ENCODE results near the gene SIX2. TPM values are rescaled to one million over a fixed set of nuclear protein-coding genes. Genes with fewer than 3 reads are reported as not detected.
A peak's percentile ranks its signal among the peaks of the same experiment; 100 is the strongest.

Gene SIX2
- total and polyA plus RNA-seq, 2 experiments from 2014 or later = 0.87 to 1.3 TPM

DNA sequence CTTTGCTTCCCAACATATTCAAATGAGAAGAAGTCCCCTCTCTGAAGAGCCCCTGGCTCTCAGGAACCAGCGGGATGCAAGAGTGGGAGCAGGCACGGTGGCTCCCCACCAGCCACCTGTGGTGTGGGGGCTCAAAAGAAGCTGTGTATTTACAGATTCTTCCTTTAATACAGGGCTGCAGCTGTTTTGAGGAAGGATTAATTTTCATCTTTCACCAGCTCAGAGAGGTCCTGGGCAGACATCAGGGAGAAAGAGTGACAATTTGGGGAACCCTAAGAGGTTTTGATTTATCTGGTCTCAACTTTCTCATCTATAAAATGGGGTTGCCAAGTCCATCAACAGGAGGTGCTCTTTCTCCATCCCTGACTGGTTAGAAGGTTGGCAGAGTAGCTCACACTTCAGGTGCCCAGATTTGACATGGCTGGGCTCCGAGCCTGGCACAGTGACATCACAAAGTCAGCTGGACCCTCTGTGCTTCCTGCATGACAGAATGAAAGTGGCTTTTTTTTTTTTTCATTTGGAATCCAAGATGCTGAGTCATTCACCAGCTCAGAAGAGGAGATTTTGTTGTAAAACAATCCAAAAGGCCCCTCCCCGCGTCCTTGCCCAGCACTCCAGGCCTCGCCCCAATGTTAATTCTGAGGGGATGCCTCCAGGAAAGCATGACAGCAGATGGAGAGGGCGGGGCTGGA lies 15.5 kb upstream of the SIX2 start:
- Histone ChIP-seq H4K20me1 (replicated peaks; ENCODE audit: insufficient read depth) (no peaks in the 10 kb centered on the region), H3K27ac (ENCODE audit: low read depth) (no peak overlapping the region), H3K4me1 (ENCODE audit: insufficient read depth) (no peaks in the 10 kb centered on the region), H3K9me2 (ENCODE audit: insufficient read depth) (0 out of 2 replicates have a peak, but pooled peaks cover 3% of the 10 kb centered on the region), H3K36me3 (ENCODE audit: insufficient read depth) (no peaks in the 10 kb centered on the region), H3K79me2 (replicated peaks; ENCODE audit: insufficient read depth) (no peaks in the 10 kb centered on the region), H2AFZ (0 out of 2 replicates have a peak overlapping the region, but pooled peaks have one; percentile 4), H3K4me2 (no peak overlapping the region), H3K27me3 (ENCODE audit: insufficient read depth) (no peaks in the 10 kb centered on the region), H3K4me3 (no peak overlapping the region), H3F3A (replicated peaks; ENCODE audit: low read depth) (no peaks in the 10 kb centered on the region)
- peaks cover 7% of the 10 kb centered on the region for H3K27me3 Mint-ChIP-seq (ENCODE audit: insufficient read depth, low read depth, poor library complexity)
- TF ChIP-seq, protein P1, sequence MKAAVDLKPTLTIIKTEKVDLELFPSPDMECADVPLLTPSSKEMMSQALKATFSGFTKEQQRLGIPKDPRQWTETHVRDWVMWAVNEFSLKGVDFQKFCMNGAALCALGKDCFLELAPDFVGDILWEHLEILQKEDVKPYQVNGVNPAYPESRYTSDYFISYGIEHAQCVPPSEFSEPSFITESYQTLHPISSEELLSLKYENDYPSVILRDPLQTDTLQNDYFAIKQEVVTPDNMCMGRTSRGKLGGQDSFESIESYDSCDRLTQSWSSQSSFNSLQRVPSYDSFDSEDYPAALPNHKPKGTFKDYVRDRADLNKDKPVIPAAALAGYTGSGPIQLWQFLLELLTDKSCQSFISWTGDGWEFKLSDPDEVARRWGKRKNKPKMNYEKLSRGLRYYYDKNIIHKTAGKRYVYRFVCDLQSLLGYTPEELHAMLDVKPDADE (IDR thresholded peaks at IDR 0.05) = no peak
- TF ChIP-seq, protein P2, sequence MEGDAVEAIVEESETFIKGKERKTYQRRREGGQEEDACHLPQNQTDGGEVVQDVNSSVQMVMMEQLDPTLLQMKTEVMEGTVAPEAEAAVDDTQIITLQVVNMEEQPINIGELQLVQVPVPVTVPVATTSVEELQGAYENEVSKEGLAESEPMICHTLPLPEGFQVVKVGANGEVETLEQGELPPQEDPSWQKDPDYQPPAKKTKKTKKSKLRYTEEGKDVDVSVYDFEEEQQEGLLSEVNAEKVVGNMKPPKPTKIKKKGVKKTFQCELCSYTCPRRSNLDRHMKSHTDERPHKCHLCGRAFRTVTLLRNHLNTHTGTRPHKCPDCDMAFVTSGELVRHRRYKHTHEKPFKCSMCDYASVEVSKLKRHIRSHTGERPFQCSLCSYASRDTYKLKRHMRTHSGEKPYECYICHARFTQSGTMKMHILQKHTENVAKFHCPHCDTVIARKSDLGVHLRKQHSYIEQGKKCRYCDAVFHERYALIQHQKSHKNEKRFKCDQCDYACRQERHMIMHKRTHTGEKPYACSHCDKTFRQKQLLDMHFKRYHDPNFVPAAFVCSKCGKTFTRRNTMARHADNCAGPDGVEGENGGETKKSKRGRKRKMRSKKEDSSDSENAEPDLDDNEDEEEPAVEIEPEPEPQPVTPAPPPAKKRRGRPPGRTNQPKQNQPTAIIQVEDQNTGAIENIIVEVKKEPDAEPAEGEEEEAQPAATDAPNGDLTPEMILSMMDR (conservative IDR thresholded peaks at IDR 0.05; ENCODE audit: low read depth in 2 of 2) = peak; percentile 26 to 44; a peak in 3 of 4 replicates
- H3K4me1 Mint-ChIP-seq = 0 out of 3 replicates have a peak, but pooled peaks cover 2% of the 10 kb centered on the region
- ATAC-seq = no peak; the same call in 2 of the 3 replicates
- no peaks in the 10 kb centered on the region for H3K36me3 Mint-ChIP-seq (ENCODE audit: low read depth)
- H3K4me3 Mint-ChIP-seq = no peak overlapping the region
- peak; percentile 41 for DNase-seq (ENCODE audit: low spot score)
- H3K27ac Mint-ChIP-seq = no peak overlapping the region
- H3K9me3 Mint-ChIP-seq = no peaks in the 10 kb centered on the region; the same call in 2 of the 3 replicates

DNA sequence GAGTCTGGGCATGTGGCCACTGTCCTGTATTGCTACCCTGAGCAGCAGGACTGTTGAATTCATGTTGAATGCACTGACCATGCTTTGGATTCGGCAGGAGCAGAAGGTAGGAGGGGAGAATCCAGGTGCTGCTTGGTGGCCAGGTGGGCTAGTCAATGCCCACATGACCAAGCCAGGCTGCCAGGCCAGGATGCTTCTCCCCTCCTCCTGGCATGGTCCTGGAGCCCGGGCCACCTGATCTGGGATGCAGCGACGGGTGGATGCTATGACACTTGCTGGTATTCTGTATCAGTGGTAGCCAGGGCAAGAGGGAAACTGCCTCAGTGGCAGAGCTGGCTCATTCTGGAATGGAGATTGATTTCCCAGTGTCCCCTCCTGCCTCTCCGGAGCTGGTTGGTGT lies 14.8 kb upstream of the SIX2 start:
- Histone ChIP-seq H3K27ac (ENCODE audit: low read depth) (no peak overlapping the region), H4K20me1 (replicated peaks; ENCODE audit: insufficient read depth) (no peaks in the 10 kb centered on the region), H3K9me2 (ENCODE audit: insufficient read depth) (0 out of 2 replicates have a peak, but pooled peaks cover 3% of the 10 kb centered on the region), H3K79me2 (replicated peaks; ENCODE audit: insufficient read depth) (no peaks in the 10 kb centered on the region), H3K4me2 (no peak overlapping the region), H3F3A (replicated peaks; ENCODE audit: low read depth) (no peaks in the 10 kb centered on the region), H2AFZ (no peak overlapping the region), H3K36me3 (ENCODE audit: insufficient read depth) (no peaks in the 10 kb centered on the region), H3K4me3 (no peak overlapping the region), H3K4me1 (ENCODE audit: insufficient read depth) (no peaks in the 10 kb centered on the region), H3K27me3 (ENCODE audit: insufficient read depth) (no peaks in the 10 kb centered on the region)
- Mint-ChIP-seq H3K36me3 (ENCODE audit: low read depth) (no peaks in the 10 kb centered on the region), H3K4me3 (no peak overlapping the region), H3K9me3 (no peaks in the 10 kb centered on the region; the same call in 2 of the 3 replicates), H3K27me3 (ENCODE audit: insufficient read depth, low read depth, poor library complexity) (peaks cover 7% of the 10 kb centered on the region), H3K4me1 (no peaks in the 10 kb centered on the region), H3K27ac (no peak overlapping the region)
- no peak for DNase-seq (ENCODE audit: low spot score)
- no peak for ATAC-seq
- TF ChIP-seq, protein P2 (conservative IDR thresholded peaks at IDR 0.05; ENCODE audit: low read depth in 2 of 2) = no peak
- no peak for TF ChIP-seq EZH2 (IDR thresholded peaks at IDR 0.05; ENCODE audit: low read depth, unreplicated experiment)
- no peak for TF ChIP-seq ZNF331 (CRISPR knock-in tag; IDR thresholded peaks at IDR 0.05; ENCODE audit: low read depth)
